H9 (cell line): ENCODE data around the gene HACE1. TPM values are rescaled to one million over a fixed set of nuclear protein-coding genes. Genes with fewer than 3 reads are reported as not detected.

Experiments used
- DNase-seq: peaks from one replicate; pipeline ENCODE4 v3.0.0-alpha.2; 2017
- H2AFZ ChIP-seq: one replicate; pipeline ENCODE4 v1.6.1; 2013; ENCODE audit warnings: mild to moderate bottlenecking, low read length, control low read depth, moderate library complexity
- H2AK5ac ChIP-seq: 2 replicates; pipeline ENCODE4 v1.6.1; 2013; ENCODE audit warnings: low read length, control low read depth, mixed read lengths; ENCODE audit not compliant: insufficient read length
- H2BK120ac ChIP-seq: one replicate; pipeline ENCODE4 v1.6.1; 2013; ENCODE audit warnings: low read depth, mild to moderate bottlenecking, low read length, control low read depth, inconsistent platforms; ENCODE audit not compliant: poor library complexity, severe bottlenecking
- H2BK12ac ChIP-seq: 2 replicates; pipeline ENCODE4 v1.6.1; 2013; ENCODE audit warnings: low read length, control low read depth, mixed read lengths, low read depth; ENCODE audit not compliant: insufficient read length
- H2BK15ac ChIP-seq: 2 replicates; pipeline ENCODE4 v1.6.1; 2013; ENCODE audit warnings: low read depth, low read length, control low read depth
- H2BK20ac ChIP-seq: one replicate; pipeline ENCODE4 v1.6.1; 2013; ENCODE audit warnings: low read depth, mild to moderate bottlenecking, low read length, control low read depth, inconsistent platforms; ENCODE audit not compliant: poor library complexity, severe bottlenecking
- H2BK5ac ChIP-seq: 2 replicates; pipeline ENCODE4 v1.6.1; 2013; ENCODE audit warnings: low read length, control low read depth, mixed read lengths; ENCODE audit not compliant: insufficient read length
- H3K14ac ChIP-seq: 2 replicates; pipeline ENCODE4 v1.6.1; 2013; ENCODE audit warnings: low read length, control low read depth; ENCODE audit not compliant: insufficient read depth
- H3K18ac ChIP-seq: 2 replicates; pipeline ENCODE4 v1.6.1; 2013; ENCODE audit warnings: low read depth, mild to moderate bottlenecking, mixed read lengths, low read length, control low read depth; ENCODE audit not compliant: insufficient read length
- H3K23ac ChIP-seq: 2 replicates; pipeline ENCODE4 v1.6.1; 2013; ENCODE audit warnings: low read length, control low read depth, mixed read lengths, low read depth; ENCODE audit not compliant: insufficient read length
- H3K23me2 ChIP-seq: 2 replicates; pipeline ENCODE4 v1.6.1; 2013; ENCODE audit warnings: low read depth, mild to moderate bottlenecking, mixed read lengths, low read length, control low read depth; ENCODE audit not compliant: insufficient read length, poor library complexity, severe bottlenecking
- H3K27ac ChIP-seq: 2 replicates; pipeline ENCODE4 v1.5.1; 2013; ENCODE audit warnings: low read length, control low read depth, mixed read lengths, low read depth; ENCODE audit not compliant: insufficient read length
- H3K27me3 ChIP-seq: 2 replicates; pipeline ENCODE4 v1.6.1; 2013; ENCODE audit warnings: low read length, control low read depth, inconsistent platforms; ENCODE audit not compliant: insufficient read depth
- H3K4ac ChIP-seq: 2 replicates; pipeline ENCODE4 v1.6.1; 2013; ENCODE audit warnings: low read depth, mild to moderate bottlenecking, control low read depth, inconsistent platforms, low read length, moderate library complexity
- H3K4me1 ChIP-seq: 2 replicates; pipeline ENCODE4 v1.6.1; 2013; ENCODE audit warnings: low read length, control low read depth, inconsistent platforms; ENCODE audit not compliant: insufficient read depth
- H3K4me2 ChIP-seq: 2 replicates; pipeline ENCODE4 v1.6.1; 2013; ENCODE audit warnings: low read length, control low read depth, mixed read lengths; ENCODE audit not compliant: insufficient read length, insufficient read depth
- H3K56ac ChIP-seq: 2 replicates; pipeline ENCODE4 v1.6.1; 2013; ENCODE audit warnings: low read depth, mild to moderate bottlenecking, mixed read lengths, low read length, control low read depth; ENCODE audit not compliant: insufficient read length
- H3K79me1 ChIP-seq: 2 replicates; pipeline ENCODE4 v1.6.1; 2013; ENCODE audit warnings: low read depth, mild to moderate bottlenecking, moderate library complexity, low read length, control low read depth, inconsistent platforms; ENCODE audit not compliant: insufficient read depth, poor library complexity, severe bottlenecking
- H3K79me2 ChIP-seq: 2 replicates; pipeline ENCODE4 v1.6.1; 2013; ENCODE audit warnings: low read length, control low read depth, inconsistent platforms; ENCODE audit not compliant: insufficient read depth
- H3K9ac ChIP-seq: 2 replicates; pipeline ENCODE4 v1.6.1; 2013; ENCODE audit warnings: low read length, control low read depth, mixed read lengths; ENCODE audit not compliant: insufficient read length; ENCODE audit errors: extremely low read depth
- H3K9me3 ChIP-seq: one replicate; pipeline ENCODE4 v1.6.1; 2013; ENCODE audit warnings: low read depth, low read length, inconsistent platforms; ENCODE audit not compliant: control insufficient read depth
- H3T11ph ChIP-seq: one replicate; pipeline ENCODE4 v1.6.1; 2013; ENCODE audit warnings: mild to moderate bottlenecking, low read length, control low read depth, inconsistent platforms
- H4K20me1 ChIP-seq: one replicate; pipeline ENCODE4 v1.6.1; 2013; ENCODE audit not compliant: control insufficient read depth, insufficient read length, insufficient read depth
- H4K5ac ChIP-seq: 2 replicates; pipeline ENCODE4 v1.6.1; 2013; ENCODE audit warnings: low read depth, mild to moderate bottlenecking, mixed read lengths, low read length, control low read depth; ENCODE audit not compliant: insufficient read length
- H4K8ac ChIP-seq: replicated peaks from 2 replicates; pipeline ENCODE4 v1.6.1; 2013; ENCODE audit warnings: low read length, control low read depth, mixed read lengths, low read depth; ENCODE audit not compliant: insufficient read length
- H4K91ac ChIP-seq: 2 replicates; pipeline ENCODE4 v1.6.1; 2013; ENCODE audit warnings: low read depth, mild to moderate bottlenecking, moderate library complexity, mixed read lengths, low read length, control low read depth; ENCODE audit not compliant: insufficient read length
- H3K27ac Mint-ChIP-seq, 3 experiments: 2 replicates in 2 of 3; 3 replicates in 1 of 3; pipeline ENCODE4 v1.8.0; 2020 to 2021; ENCODE audit warnings: mixed read lengths in 3 of 3, mild to moderate bottlenecking in 1 of 3, moderate library complexity in 1 of 3
- H3K27me3 Mint-ChIP-seq: 2 replicates; pipeline ENCODE4 v1.8.0; 2021; ENCODE audit warnings: low read depth, mild to moderate bottlenecking, moderate library complexity, mixed read lengths
- H3K36me3 Mint-ChIP-seq, 3 experiments: 2 replicates in 2 of 3; 3 replicates in 1 of 3; pipeline ENCODE4 v1.8.0; 2020 to 2021; ENCODE audit warnings: low read depth in 3 of 3, mixed read lengths in 3 of 3; ENCODE audit not compliant: insufficient read depth in 1 of 3
- H3K4me1 Mint-ChIP-seq, 2 experiments: 2 replicates each; pipeline ENCODE4 v1.8.0; 2020; ENCODE audit warnings: mixed read lengths in 2 of 2
- H3K4me3 Mint-ChIP-seq, 2 experiments: 2 replicates in 1 of 2; 3 replicates in 1 of 2; pipeline ENCODE4 v1.8.0; 2020 to 2021; ENCODE audit warnings: mild to moderate bottlenecking in 2 of 2, mixed read lengths in 2 of 2, moderate library complexity in 1 of 2
- H3K9me3 Mint-ChIP-seq, 2 experiments: 2 replicates in 1 of 2; 3 replicates in 1 of 2; pipeline ENCODE4 v1.8.0; 2020; ENCODE audit warnings: mild to moderate bottlenecking in 2 of 2, mixed read lengths in 2 of 2, moderate library complexity in 1 of 2
- WGBS: extraction: QIAGEN DNeasy Blood & Tissue Kit; methylation state at CpG from one replicate; pipeline ENCODE4 v1.1.7; 2013; ENCODE audit warnings: missing lambda C conversion rate, low lambda C conversion rate, mixed read lengths; ENCODE audit not compliant: insufficient read length; ENCODE audit errors: extremely low coverage; 5-methylcytosine and 5-hydroxymethylcytosine counted together
- total RNA-seq: library from RNA; stranded (reverse); gene quantifications from 2 replicates; pipeline ENCODE4 v1.2.1, GENCODE V29; 2021
- TF ChIP-seq, protein P1 (sequence below): fragments of 200-600 bp; sonication (generic); conservative IDR thresholded peaks from 3 replicates; pipeline ENCODE4 v1.8.0; 2021; ENCODE audit warnings: antibody characterized with exemption, mild to moderate bottlenecking

HACE1 gene
- total RNA-seq, 1 experiment from 2014 or later, result 18.0 TPM

DNA sequence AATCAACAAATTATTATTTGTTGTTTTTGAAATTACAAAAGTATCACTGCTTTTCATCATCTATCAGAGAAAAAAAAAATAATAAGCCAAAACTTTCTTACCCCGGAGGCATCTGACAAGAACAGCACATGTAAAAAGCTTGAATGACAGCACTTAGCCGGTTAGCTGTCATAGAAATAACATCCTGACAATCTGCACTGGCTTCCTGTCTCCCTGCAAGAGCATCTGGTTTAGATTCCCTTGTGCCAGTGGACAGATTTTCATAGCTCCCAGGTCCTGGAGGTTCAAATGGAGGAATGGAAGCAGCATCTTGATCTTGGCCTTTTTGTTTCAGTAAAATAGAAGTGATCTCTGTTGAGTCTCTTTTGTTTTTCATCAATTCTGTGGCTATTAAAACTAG lies 74.8 kb downstream of the HACE1 start:
- H3K4me2 ChIP-seq, result no peak overlapping the region
- Mint-ChIP-seq H3K9me3 (no peaks in the 10 kb centered on the region), H3K27ac (no peak overlapping the region)

More for the DNA sequence above, 74.8 kb downstream of the HACE1 start:
- Histone ChIP-seq H2BK120ac (no peak overlapping the region), H4K8ac (no peak overlapping the region), H3K23me2 (no peaks in the 10 kb centered on the region), H4K5ac (no peak overlapping the region), H3K27ac (no peak overlapping the region), H3K9me3 (no peaks in the 10 kb centered on the region), H3K79me2 (no peaks in the 10 kb centered on the region), H3K79me1 (no peaks in the 10 kb centered on the region), H3K4ac (no peak overlapping the region), H2BK12ac (no peak overlapping the region), H2BK15ac (no peak overlapping the region), H3K4me1 (no peaks in the 10 kb centered on the region), H2BK20ac (no peak overlapping the region), H3K9ac (no peak overlapping the region), H3K27me3 (no peaks in the 10 kb centered on the region), H2BK5ac (no peak overlapping the region), H3K14ac (no peak overlapping the region), H3K23ac (no peak overlapping the region), H4K20me1 (no peaks in the 10 kb centered on the region), H3T11ph (no peak overlapping the region), H3K56ac (no peak overlapping the region), H4K91ac (no peak overlapping the region), H2AFZ (no peak overlapping the region), H2AK5ac (no peak overlapping the region), H3K18ac (no peak overlapping the region)
- TF ChIP-seq, protein P1, sequence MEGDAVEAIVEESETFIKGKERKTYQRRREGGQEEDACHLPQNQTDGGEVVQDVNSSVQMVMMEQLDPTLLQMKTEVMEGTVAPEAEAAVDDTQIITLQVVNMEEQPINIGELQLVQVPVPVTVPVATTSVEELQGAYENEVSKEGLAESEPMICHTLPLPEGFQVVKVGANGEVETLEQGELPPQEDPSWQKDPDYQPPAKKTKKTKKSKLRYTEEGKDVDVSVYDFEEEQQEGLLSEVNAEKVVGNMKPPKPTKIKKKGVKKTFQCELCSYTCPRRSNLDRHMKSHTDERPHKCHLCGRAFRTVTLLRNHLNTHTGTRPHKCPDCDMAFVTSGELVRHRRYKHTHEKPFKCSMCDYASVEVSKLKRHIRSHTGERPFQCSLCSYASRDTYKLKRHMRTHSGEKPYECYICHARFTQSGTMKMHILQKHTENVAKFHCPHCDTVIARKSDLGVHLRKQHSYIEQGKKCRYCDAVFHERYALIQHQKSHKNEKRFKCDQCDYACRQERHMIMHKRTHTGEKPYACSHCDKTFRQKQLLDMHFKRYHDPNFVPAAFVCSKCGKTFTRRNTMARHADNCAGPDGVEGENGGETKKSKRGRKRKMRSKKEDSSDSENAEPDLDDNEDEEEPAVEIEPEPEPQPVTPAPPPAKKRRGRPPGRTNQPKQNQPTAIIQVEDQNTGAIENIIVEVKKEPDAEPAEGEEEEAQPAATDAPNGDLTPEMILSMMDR, result no peak
- Mint-ChIP-seq H3K36me3 (peaks cover 5 to 22% (median 5%) of the 10 kb centered on the region in 3 experiments; a peak in 6 of 7 replicates), H3K27me3 (no peaks in the 10 kb centered on the region), H3K4me1 (no peaks in the 10 kb centered on the region), H3K4me3 (no peak overlapping the region)
- no peak for DNase-seq
- WGBS, result no CpG with 5 or more reads among the region's 2 CpGs
